Activated CD8-positive, alpha-beta memory T cell treated with anti-CD3 and anti-CD28 coated beads for 4 hours (primary cell): ENCODE results near the gene DNMT3L.

Source experiments
- DNase-seq, 2 donors: peaks; one replicate each; pipeline ENCODE4 v3.0.0-alpha.2; 2020; ENCODE audit warnings: low read depth in 2 of 2

Gene DNMT3L

DNA sequence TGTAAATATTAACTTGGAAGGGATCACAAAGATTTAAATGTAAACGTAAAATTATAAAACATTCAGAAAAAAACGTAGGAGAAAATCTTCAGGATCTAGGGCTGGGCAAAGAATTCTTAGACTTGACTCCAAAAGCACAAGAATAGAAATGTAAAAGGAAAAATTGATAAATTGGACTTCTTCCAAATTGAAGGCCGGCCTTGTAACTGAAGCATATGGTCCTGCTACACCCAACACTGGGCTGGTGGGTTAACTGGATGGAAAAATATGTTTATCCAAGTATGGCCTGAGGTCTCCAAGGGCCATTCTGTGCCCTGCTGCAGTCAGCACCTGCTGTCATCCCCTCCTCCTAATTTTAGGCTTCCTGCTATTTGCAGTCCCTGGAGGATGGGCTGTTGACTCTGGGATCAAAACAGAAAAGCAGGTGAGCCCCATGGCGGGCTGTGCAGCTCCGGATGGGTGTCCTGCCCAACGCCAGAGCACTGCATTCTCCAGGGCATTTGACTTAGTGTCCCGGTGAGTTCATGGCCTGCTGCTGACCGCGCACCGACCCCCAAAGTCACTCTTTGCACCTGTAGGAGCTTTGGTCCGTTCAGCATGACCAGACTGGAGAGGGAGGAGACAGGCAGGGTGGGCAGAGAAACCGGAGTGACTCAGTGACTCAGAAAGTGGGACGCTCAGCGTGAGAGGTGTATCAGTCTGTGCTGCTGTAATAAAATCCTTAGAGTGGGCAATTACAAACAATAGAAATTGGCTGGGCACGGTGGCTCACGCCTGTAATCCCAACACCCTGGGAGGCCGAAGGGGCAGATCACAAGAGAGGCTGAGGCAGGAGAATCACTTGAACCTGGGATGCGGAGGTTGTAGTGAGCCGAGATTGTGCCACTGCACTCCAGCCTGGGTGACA is 17.9 kb upstream of the DNMT3L start:
- no peak for DNase-seq

DNA sequence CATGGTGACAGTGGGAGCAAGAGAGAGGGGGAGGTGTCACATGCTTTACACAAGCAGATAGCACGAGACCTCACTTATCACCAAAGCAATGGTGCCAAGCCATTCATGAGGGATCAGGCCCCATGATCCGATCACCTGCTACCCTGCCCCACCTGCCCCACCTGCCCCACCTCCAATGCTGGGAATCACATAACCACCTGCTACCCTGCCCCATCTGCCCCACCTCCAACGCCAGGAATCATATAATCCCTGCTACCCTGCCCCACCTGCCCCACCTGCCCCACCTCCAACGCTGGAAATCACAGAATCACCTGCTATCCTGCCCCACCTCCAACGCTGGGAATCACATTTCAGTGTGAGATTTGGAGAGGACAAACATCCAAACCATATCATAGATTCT is 13.3 kb upstream of the DNMT3L start:
- no peak for DNase-seq

DNA sequence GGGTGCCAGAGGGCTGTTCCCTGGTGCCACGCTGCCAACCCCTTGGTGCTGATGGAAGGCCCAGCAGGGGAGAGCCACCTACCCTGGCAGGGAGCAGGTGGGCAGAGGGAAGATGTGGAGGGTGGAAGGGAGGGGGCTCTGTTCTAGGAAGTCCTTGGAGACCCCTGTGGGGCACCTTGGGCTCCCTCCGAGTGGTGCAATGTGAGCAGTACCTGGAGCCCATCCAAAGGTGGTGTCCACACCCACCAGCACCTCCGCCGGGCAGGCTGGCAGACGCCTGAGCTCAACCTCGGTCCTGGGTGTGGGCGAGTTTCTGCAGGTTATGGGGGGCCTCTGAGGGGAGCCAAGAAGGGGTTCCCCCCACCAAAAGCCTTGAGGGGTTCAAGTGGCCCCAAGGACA is 11.3 kb upstream of the DNMT3L start:
- DNase-seq: no peak

DNA sequence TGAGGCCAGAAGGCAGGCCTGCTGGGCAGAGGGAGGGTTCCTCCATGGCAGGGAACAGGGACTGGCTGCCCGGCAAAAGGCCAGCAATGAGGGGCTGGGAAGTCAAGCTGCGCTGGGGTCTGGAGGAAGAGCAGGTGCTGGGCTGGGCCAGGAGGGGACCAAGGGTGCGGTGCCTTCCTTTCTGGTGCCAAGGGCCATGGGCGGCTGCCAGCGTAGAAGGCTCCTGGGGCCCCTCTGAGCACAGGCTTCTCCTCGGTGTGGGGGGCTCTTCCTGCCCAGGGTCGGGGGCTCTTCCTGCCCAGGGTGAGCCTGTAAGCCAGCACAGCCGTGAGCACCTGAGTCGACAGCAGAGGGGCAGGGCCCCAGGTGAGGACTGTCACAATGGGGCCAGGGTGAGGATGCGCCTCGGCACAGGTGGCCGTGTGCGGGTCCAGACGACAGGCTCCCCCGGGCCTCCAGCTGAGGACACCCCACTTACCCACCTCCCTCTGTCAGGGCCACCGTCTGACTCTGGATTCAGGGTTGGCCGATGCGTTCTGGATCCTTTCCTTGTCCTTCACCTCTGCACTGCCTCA is 10.7 kb upstream of the DNMT3L start:
- no peak for DNase-seq

DNA sequence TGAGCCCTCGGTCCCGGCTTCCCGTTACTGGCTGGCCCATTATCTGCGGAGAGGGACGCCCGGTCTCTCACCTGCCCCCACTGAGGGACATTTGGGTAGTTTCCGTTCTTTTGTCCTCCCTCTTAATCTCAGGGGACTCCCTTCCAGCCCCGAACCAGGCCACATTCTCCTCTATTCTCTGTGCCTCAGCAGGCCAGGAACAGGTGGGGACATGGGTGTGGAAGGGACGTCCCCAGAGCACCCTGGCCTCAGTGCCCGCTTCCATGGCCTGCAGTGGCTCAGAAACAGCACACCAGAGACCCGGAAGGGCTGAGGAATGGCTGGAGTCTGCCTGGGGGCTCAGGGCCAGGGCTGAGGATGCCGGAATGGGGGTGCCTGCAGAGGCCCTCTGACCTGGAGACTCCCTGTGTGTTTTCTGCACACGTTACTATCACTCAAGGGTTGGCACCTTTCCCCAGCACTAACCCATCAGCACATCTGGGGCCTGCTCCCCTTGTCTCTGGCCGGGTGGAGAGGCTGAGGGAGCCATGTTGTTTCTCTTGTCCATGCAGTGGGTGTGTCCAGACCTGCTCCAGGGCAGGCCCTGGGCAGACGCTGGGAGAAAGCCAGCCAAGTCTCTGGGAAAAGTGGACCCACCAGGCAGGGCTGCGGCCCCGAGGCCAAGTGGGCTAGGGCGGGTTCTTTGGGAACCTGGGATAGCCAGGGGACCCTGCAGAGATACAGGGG is 10.0 kb upstream of the DNMT3L start:
- no peak for DNase-seq

DNA sequence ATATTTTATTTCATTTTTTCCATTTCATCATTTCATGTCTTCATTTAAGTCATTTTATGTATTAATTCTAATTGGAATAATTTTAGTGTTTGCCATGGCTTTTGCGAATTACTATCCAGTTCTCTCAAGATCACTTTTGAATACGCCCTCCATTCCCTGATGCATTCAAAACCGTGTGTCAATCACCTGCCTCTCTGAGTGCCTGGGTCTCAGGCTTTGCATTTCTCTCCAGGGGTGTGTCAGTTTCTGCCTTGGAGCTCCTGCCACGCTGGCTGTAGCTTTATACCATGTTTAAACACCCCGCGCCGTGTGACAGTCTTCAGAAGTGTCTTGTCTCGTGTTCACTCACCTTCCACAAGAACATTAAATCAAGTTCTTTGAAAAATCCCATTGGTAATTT is 7.4 kb upstream of the DNMT3L start:
- no peak for DNase-seq

DNA sequence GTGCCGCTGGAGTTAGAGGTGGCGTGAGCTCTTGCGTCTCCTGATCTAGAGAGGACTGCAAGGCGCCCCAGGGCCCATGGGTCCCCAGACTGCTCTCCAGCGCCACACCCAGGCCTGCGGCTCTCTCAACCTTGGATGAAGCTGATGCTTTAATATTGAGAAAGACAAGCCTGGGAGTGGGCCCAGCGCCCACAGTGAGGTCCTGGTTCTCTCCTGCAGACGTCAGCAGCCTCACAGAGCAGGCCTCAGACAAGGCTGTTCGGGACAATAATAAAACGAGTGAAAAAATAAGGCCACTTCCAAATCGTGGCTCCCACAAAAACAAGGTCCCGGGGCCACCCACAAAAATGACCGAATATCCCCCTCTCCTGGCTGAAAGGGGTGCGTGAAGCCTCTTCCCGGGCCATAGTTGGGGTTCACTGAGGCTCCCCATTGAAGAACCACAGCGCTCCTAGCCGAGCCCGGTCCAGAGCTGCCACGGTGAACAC is 6.0 kb upstream of the DNMT3L start:
- no peak for DNase-seq

DNA sequence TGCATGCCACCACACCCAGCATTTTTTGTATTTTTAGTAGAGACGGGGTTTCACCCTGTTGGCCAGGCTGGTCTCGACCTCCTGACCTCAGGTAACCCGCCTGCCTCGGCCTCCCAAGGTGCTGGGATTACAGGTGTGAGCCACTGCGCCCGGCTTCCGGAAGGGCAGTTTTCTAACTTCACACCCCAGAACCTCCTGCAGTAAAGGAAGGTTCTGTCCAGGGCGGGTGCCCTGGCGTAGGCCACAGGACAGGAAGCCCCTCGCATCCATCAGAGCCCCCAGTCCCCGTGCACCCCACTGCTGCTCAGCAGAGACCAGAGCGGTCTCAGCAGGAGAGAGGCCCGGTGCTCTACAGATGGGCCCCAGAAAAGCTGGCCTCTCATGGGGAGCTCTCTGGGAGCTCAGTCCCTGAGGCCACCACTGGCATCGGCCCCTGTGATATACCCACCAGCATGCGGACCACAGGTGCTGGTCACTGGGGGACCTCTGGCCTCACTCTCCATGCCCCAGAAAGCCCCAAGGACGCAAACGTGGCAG is 4.1 kb upstream of the DNMT3L start:
- DNase-seq: no peak

DNA sequence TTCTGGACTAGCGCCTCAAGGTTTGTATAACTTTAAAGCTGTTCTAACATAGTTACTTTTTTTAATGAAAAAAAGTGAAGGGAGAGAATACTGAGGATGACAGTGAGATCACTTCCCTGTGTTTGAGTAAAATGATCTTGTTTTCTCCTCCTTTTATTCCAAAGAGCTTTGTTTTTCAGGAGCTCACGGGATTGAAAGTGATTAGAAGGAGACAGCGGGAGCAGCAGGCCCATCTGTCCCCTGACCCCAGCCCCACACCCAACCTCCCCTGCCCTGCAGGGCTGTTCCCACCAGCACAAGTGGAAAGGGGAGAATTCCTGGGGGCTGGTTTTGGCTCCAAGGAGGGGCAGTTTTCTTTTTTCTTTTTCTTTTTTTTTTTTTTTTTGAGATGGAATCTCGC is 2.1 kb upstream of the DNMT3L start:
- no peak for DNase-seq

DNA sequence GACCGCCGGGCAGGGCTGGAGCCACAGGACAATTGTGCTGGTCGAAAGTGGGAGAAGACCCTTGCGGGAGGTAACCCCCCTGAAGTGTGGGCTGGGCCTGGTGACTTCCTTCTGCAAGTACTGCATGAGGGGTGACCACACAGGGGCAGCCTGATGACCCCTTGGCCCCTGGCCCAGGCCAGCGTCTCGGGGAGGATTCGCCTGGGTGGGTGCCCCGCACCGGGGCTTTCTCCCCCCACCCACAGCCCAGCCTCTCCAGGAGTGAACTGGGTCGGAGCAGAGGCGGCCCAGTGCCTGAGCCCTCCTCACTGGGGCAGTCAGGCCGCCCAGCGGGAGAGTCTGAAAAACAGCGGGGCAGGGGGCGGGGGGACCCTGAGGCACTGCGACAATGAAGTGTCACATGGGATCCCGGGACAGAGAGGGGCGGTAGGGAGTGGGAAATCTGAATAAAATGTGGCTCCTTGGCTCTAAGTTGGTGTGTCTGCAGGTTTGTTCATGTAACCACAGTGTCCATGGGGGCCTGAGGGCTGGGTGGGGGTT is 1.6 kb upstream of the DNMT3L start:
- no peak for DNase-seq

DNA sequence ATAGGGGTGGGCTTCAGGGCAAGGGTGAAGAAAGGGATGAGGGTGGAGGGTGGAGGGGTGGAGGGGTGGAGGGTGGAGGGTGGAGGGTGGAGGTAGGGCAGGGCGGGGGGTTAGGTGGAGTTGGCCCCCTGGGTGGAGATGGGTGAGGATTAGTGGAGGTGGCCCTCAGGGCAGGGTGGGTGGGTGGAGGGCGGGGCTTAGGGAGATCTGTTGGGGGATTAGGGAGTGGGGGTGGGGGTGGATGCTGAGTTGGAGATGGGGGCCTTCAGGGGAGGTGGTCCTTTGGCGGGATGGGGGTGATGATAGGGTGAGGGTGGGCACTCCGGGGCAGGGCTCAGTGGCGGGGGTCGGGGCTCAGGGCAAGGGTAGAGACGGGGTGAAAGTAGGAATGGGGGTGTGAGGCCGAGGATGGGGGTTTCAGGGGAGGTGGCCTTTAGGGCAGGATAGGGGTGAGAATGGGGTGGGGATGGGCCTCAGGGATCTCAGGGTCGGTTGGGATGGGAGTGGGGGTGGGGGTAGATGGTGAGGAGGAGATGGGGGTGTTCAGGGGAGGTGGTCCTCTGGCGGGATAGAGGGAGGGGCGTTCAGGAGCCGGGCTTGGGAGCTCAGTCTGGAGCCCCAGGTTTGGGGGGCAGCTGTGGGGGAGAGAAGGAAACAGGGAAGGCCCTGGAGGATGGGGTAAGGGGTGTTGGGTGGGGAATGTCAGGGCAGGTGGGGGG is 800 bp upstream of the DNMT3L start:
- no peak for DNase-seq

DNA sequence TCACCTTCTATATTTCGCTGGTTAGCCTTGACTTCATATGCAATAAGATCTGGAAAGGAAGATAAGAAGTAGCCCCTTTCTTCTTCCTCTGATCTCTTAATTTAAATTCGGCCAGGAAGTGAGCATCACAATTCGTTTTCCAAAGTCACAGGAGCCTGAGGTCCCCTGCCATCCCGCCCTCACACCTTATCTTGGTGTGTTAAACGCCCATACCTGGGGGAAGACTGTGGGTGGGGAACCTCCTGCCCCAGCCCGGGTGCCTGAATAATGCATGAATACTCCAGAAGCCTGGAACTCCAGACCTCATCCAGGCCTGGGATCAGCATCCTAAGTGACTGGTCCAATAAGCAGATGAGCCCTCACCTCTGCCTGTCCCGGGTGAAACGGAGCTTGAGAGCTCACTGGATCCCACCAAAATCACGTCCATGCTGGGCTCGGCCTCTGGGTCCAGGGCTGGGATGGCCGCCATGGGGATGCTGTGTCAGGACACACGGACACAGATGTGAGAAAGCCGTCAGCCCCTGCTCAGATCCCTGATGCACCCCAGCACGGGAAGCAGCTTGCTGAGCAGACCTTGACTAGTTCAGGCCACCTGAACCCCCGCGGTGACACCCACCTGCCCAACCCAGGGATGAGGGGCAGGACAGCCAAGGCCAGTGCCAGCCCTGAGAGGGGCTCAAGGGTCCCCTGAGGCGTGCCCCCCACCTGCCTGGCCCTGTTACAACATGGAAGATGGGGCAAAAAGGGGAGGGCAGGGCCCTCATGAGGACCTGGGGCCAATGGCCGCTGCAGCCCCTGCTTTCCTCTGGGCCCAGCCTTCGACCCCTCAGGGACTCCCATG is 686 bp downstream of the DNMT3L start:
- no peak for DNase-seq

DNA sequence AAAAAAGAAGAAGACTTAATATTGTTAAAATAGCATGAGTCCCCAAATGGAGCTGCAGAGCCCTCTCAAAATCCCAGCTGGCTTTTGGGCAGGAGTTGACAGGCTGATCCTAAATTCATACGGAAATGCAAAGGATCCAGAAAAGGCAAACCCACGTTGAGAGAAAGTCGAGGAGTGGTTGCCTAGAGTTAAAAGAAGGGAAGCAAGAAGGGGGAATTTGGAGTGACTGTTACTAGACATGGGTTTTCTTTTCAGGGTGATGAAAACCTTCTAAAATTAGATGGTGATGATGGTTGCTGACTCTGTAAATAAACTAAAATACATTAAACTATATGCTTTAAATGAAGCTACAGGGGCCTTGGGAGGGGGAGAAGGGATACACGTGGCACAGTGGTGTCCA is 1.6 kb downstream of the DNMT3L start:
- DNase-seq: no peak

DNA sequence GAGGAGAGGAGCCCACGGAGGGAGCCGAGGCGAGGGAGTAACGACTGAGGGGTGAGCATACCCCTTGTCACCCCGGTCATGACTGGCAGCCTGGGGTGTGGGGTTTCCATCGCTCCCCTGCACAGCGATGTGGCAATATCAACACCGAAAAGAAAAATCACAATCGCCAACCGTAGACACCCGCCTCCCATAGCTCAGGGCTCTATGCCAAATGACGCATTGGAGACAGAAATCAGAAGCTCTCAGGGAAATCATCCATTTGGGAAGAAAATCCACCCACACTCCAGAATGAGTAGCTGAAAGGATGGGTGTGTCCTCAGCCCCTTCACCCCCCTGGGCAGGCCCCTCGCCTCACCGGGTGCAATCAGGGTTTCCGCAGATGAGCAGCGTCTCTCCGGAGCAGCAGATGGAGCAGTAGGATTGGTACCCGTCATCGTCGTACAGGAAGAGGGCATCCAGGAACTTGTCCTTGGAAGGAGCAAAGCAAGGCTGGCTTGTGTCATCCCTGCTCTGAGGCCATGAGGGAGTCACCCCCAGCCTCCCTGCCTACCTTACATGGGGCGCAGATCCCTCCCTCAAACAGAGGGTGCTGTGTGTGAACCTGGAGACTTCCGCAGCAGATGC is 2.5 kb downstream of the DNMT3L start:
- no peak for DNase-seq

DNA sequence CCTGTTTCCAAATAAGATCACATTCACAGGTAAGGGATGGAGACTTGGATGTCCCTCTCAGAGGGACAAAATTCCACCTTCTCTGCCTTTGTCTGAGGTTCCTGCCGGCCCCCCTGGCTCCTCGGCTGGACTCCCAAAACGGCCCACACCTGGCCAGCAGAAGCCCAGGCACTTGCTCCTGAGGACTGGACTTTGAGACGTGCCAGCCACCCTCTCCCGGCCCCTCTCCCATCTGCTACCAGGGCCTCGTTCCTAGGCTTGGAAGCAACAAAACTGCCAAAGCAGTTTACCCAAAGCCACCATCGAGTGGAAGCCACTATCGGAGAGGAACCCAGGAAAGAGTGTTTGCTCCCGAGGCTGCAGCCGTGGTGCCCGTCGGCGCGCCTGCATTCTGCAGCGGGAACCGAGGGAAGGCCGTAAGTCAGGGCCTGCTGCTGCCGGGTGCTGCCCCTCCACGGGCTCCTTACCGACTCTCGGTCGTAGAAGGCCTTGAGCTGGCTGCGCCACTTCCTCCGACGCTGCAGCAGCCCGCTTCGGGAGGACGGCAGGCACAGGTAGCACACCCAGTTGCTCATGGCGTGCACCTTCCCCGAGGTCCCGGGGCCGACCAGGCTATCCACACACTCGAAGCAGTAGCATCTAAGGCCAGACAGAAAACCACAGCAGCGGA is 3.5 kb downstream of the DNMT3L start:
- no peak for DNase-seq

DNA sequence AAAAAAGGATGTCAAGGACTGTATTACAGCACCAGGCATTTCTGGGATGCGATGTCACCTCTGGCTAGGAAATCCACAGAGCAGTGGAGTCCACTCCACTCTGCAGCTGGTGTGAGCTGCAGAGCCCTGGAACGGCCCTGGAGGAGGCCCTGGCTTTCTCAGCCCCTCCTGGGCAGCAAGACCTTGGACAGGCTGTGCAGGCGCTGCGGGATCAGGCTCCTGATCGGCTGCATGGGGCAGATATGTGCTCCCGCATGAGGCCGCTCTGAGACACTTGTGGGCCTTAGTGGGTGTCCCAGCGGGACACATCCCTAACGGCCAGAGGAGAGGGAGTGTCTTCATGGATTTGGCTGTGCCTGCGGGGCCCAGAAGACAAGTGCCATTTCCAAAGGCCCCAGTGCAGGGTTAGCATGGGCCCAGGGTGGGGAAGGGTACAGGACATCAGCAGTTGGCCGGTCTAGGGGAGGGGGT is 6.2 kb downstream of the DNMT3L start:
- DNase-seq: no peak

DNA sequence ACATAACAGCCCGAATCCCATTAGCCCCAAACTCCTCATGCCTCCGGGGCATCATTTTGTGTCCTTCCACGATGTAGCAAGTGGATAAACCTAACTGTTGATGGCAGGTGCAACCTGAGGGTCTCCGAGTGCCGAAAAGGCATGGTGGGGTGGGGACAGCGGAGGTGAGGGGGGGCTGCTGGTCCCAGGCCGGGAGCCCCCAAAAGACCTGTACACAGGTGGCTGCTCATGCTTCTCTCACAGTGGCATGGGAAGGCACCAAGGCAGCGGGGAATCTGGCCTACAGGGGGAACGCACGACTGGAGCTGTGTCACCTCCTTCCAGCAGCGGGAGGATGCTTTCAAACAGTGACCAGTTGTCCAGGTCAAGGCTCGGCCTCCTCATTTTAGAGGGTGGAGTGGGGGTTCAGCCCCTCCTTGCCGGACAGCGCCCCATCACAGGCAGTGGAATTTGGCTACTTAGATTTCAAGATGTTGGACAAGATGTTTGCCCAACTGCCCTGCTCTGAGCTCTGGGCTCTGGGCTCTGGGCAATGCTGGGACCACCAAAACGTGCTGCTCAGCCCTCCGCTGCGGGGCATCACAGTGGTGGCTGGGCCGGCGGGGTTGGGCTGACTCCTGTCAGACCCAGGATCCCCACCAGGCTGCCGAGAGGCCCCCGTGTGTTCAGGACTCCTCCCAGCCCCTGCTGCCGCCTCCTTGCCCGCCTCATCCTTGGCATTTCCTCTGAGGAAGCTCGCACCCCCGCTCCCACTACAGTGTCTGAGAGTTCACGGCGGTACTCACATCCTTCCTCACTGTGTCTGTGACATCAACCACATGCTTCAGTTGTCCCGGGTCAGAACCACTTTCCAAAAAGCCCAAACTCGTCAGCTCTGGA is 7.6 kb downstream of the DNMT3L start:
- no peak for DNase-seq
